CD4-positive, CD25-positive, alpha-beta regulatory T cell (primary cell): ENCODE data around the gene WNT8A. TPM values are rescaled to one million over a fixed set of nuclear protein-coding genes. Genes with fewer than 3 reads are reported as not detected.

ENCODE experiments used
- ATAC-seq, 2 donors: fragments of 150-1000 bp; cut with Tn5 transposase; one replicate each; pipeline ENCODE4 v1.10.0; 2021; ENCODE audit warnings: low read depth in 2 of 2, moderate number of reproducible peaks in 2 of 2, moderate library complexity in 1 of 2
- DNase-seq, 3 donors: peaks; one replicate each; pipeline versions ENCODE4 v3.0.0 to v3.0.0-alpha.2; 2012 to 2022; ENCODE audit warnings: mixed read lengths in 1 of 3
- H3K27ac ChIP-seq: one replicate; pipeline ENCODE4 v1.7.0; 2013; ENCODE audit warnings: mild to moderate bottlenecking, low read length; ENCODE audit not compliant: insufficient read depth, poor library complexity, severe bottlenecking
- H3K27me3 ChIP-seq: one replicate; pipeline ENCODE4 v1.7.0; 2013; ENCODE audit warnings: low read length; ENCODE audit not compliant: control insufficient read depth, insufficient read depth
- H3K36me3 ChIP-seq: one replicate; pipeline ENCODE4 v1.7.0; 2013; ENCODE audit warnings: mild to moderate bottlenecking, low read length, moderate library complexity; ENCODE audit not compliant: control insufficient read depth, insufficient read depth
- H3K4me1 ChIP-seq: 2 replicates; pipeline ENCODE4 v1.7.0; 2013; ENCODE audit warnings: mild to moderate bottlenecking, low read length; ENCODE audit not compliant: insufficient read depth, control insufficient read depth, poor library complexity, severe bottlenecking
- H3K4me3 ChIP-seq: one replicate; pipeline ENCODE4 v1.7.0; 2013; ENCODE audit warnings: low read depth, mild to moderate bottlenecking, low read length, moderate library complexity
- H3K9me3 ChIP-seq, 2 experiments: 1 replicate in 1 of 2; 2 replicates in 1 of 2; pipeline ENCODE4 v1.7.0; 2013; ENCODE audit warnings: low read length in 2 of 2, mild to moderate bottlenecking in 1 of 2, moderate library complexity in 1 of 2; ENCODE audit not compliant: control insufficient read depth in 2 of 2
- H3K27ac Mint-ChIP-seq, 3 donors: one replicate each; pipeline ENCODE4 v1.8.0; 2020 to 2022; ENCODE audit warnings: mild to moderate bottlenecking in 3 of 3, mixed read lengths in 3 of 3, moderate library complexity in 2 of 3
- H3K27me3 Mint-ChIP-seq: one replicate; pipeline ENCODE4 v1.8.0; 2022; ENCODE audit warnings: mild to moderate bottlenecking, mixed read lengths
- H3K36me3 Mint-ChIP-seq: one replicate; pipeline ENCODE4 v1.8.0; 2020; ENCODE audit warnings: mixed read lengths
- H3K4me1 Mint-ChIP-seq, 4 donors: one replicate each; pipeline ENCODE4 v1.8.0; 2020 to 2022; ENCODE audit warnings: mixed read lengths in 4 of 4, mild to moderate bottlenecking in 1 of 4
- H3K4me3 Mint-ChIP-seq, 4 donors: one replicate each; pipeline ENCODE4 v1.8.0; 2020 to 2022; ENCODE audit warnings: mild to moderate bottlenecking in 4 of 4, mixed read lengths in 4 of 4, moderate library complexity in 3 of 4
- H3K9me3 Mint-ChIP-seq, 7 donors: one replicate each; pipeline ENCODE4 v1.8.0; 2020 to 2022; ENCODE audit warnings: mixed read lengths in 7 of 7, mild to moderate bottlenecking in 3 of 7, moderate library complexity in 2 of 7
- polyA plus RNA-seq, 4 donors: library from polyadenylated mRNA; unstranded; fragments of 300-500 nt; fragmentation: Illumina TruSeq; gene quantifications; one replicate each; pipeline ENCODE4 v1.2.3, GENCODE V29; 2021
- total RNA-seq: library from RNA; stranded (reverse); gene quantifications from one replicate; pipeline ENCODE4 v1.2.3, GENCODE V29; 2022

WNT8A gene
- total and polyA plus RNA-seq, 5 donors from 2014 or later: not detected

DNA sequence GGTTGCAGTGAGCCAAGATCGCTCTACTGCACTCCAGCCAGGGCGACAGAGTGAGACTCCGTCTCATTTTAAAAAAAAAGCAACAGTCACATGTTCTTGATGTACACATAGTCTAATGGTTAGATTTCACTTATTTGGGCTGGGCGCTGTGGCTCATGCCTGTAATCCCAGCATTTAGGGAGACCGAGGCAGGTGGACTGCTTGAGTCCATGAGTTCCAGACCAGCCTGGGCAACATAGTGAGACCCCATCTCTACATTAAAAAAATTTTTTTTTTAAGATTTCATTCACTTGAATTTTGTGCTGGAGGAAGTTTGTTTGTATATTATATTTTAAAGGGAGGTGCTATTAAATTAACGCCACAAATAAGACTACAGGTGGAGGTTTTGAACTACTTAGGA is 21.9 kb downstream of the WNT8A start:
- H3K9me3 Mint-ChIP-seq: peaks cover 0 to 3% (median 0%) of the 10 kb centered on the region in 7 donors
- no peaks in the 10 kb centered on the region for H3K36me3 Mint-ChIP-seq
- DNase-seq: no peak
- no peak overlapping the region for H3K27ac Mint-ChIP-seq
- no peak overlapping the region for H3K4me3 Mint-ChIP-seq
- H3K4me1 Mint-ChIP-seq: peaks cover 0 to 3% (median 0%) of the 10 kb centered on the region in 4 donors
- no peaks in the 10 kb centered on the region for H3K9me3 ChIP-seq
- no peak overlapping the region for H3K4me3 ChIP-seq
- H3K4me1 ChIP-seq: no peaks in the 10 kb centered on the region
- H3K36me3 ChIP-seq: no peaks in the 10 kb centered on the region
- ATAC-seq: no peak
- H3K27me3 ChIP-seq: peaks cover 2% of the 10 kb centered on the region
- H3K27ac ChIP-seq: no peak overlapping the region
- peaks cover 26% of the 10 kb centered on the region for H3K27me3 Mint-ChIP-seq

DNA sequence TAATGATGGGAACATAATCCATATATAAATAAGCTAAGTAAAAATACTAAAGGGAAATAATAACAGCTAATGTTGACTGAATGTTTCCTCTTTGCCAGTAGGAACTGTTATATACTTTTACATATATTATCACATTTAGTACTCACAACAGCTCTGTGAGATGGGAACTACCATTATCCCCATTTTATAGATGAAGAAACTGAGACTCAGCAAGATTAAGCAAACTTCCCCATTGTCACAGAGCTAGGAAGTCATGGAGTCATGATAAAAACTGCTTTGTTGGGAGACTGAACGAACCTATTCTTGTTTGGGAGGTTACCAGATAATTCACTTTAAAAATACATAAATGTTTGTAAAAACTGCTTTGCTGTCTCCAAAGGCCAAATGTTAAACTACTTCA is 23.4 kb downstream of the WNT8A start:
- Histone ChIP-seq H3K27me3 (peaks cover 2% of the 10 kb centered on the region), H3K9me3 (no peaks in the 10 kb centered on the region), H3K4me3 (no peak overlapping the region), H3K27ac (no peak overlapping the region), H3K4me1 (no peaks in the 10 kb centered on the region), H3K36me3 (no peaks in the 10 kb centered on the region)
- Mint-ChIP-seq H3K4me3 (no peak overlapping the region), H3K36me3 (no peaks in the 10 kb centered on the region), H3K27me3 (peaks cover 33% of the 10 kb centered on the region), H3K4me1 (peaks cover 0 to 3% (median 0%) of the 10 kb centered on the region in 4 donors), H3K27ac (no peak overlapping the region), H3K9me3 (peaks cover 0 to 1% (median 0%) of the 10 kb centered on the region in 7 donors)
- no peak for DNase-seq
- no peak for ATAC-seq

DNA sequence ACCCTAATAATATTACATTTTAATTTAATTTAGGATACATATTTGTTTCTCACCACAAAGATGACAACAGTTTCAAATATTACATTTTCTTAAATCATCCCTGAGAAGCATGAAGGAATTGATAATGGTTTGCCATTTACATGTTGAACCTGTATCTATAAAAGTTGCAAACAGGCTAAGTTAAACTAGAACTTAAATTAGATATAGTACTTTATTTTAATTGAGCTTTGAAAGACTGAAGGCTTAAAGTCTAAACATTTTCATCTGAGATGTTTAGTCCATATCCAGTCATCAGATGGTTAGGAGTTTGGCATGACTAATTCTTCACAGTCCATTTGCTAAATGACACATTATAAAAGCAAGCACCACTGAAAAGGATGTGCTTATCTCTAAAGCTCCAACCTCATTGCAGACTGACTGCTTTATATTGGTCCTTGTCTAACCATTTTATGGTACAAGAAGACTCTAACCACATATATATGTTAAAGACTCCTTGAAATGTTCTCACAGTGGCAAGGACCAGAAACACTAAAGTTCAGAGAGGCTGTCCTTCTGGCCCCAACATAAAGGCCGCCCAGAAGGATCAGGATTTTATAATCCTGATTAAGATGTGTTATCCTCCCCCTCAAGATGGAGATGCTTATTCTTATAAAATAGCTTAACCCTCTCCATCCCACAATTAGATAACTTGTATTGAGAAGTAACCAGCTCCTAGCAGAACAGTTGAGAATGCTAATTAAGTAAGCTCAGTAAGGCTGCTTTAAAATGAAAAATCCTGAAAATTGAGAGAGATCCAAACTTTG is 25.8 kb downstream of the WNT8A start:
- Histone ChIP-seq H3K27me3 (peaks cover 2% of the 10 kb centered on the region), H3K4me1 (no peaks in the 10 kb centered on the region), H3K4me3 (no peak overlapping the region), H3K36me3 (no peaks in the 10 kb centered on the region), H3K27ac (no peak overlapping the region), H3K9me3 (no peaks in the 10 kb centered on the region)
- Mint-ChIP-seq H3K36me3 (no peaks in the 10 kb centered on the region), H3K27ac (no peak overlapping the region), H3K27me3 (peaks cover 26% of the 10 kb centered on the region), H3K4me1 (no peaks in the 10 kb centered on the region), H3K4me3 (no peak overlapping the region), H3K9me3 (peaks cover 0 to 1% (median 0%) of the 10 kb centered on the region in 7 donors)
- no peak for DNase-seq
- ATAC-seq: no peak

DNA sequence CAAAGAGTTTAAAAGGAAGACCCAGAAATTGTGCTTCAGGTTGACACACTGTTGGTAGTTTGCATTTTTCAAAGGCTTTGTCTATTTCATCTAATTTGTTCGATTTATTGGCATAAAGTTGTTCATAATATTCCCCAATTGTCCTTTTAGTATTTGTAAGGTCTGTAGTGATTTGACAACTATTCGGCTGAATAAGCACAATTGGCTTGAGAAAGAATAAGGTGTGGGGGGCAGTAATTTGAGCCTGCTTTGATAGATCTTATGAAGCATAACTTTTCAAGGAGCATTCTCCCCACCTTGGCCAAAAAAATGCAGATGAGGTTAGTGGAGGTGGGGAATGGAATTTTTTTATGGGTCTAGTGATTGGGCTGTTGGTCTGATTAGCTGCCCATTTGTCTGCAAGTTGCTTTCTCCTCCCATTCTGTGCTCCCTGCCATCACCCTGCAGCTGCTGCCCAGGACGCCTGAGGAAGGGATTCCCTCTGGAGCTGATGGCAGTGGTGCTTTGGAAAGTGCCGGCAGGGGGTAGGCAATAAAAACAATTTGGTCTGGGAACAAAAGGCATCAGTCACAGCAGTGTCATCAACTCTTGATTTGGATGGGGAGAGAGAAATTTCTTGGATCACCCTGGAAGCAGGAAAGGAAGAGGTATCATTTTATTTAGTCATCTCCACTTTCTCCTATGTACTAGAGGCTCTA is 26.6 kb downstream of the WNT8A start:
- Mint-ChIP-seq H3K36me3 (no peaks in the 10 kb centered on the region), H3K4me3 (no peak overlapping the region), H3K9me3 (peaks cover 0 to 1% (median 0%) of the 10 kb centered on the region in 7 donors), H3K27ac (no peak overlapping the region), H3K27me3 (peaks cover 26% of the 10 kb centered on the region), H3K4me1 (no peaks in the 10 kb centered on the region)
- Histone ChIP-seq H3K27ac (no peak overlapping the region), H3K36me3 (no peaks in the 10 kb centered on the region), H3K27me3 (peaks cover 2% of the 10 kb centered on the region), H3K4me3 (no peak overlapping the region), H3K9me3 (no peaks in the 10 kb centered on the region), H3K4me1 (no peaks in the 10 kb centered on the region)
- no peak for ATAC-seq
- DNase-seq: no peak

DNA sequence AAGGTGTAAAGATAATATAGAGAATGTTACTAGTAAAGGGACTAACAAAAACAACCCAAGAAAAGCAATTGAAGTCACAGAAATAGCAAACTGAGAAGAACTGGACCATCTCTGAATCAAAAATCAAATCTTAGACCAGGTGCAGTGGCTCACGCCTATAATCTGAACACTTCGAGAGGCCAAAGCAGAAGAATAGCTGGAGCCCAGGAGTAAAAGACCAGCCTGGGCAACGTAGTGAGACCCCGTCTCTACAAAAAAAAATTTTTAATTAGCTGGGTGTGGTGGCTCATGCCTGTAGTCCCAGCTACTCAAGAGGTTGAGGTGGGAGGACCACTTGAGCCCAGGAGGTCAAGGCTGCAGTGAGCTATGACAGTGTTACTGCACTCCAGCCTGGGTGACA is 27.3 kb downstream of the WNT8A start:
- no peaks in the 10 kb centered on the region for H3K9me3 ChIP-seq
- H3K4me1 ChIP-seq: no peaks in the 10 kb centered on the region
- Mint-ChIP-seq H3K9me3 (peaks cover 0 to 1% (median 0%) of the 10 kb centered on the region in 7 donors), H3K4me1 (no peaks in the 10 kb centered on the region), H3K4me3 (no peak overlapping the region), H3K36me3 (no peaks in the 10 kb centered on the region), H3K27me3 (peaks cover 26% of the 10 kb centered on the region), H3K27ac (no peak overlapping the region)
- DNase-seq (no peak), ATAC-seq (no peak)
- H3K27ac ChIP-seq: no peak overlapping the region
- no peak overlapping the region for H3K4me3 ChIP-seq
- H3K27me3 ChIP-seq: peaks cover 2% of the 10 kb centered on the region
- no peaks in the 10 kb centered on the region for H3K36me3 ChIP-seq

DNA sequence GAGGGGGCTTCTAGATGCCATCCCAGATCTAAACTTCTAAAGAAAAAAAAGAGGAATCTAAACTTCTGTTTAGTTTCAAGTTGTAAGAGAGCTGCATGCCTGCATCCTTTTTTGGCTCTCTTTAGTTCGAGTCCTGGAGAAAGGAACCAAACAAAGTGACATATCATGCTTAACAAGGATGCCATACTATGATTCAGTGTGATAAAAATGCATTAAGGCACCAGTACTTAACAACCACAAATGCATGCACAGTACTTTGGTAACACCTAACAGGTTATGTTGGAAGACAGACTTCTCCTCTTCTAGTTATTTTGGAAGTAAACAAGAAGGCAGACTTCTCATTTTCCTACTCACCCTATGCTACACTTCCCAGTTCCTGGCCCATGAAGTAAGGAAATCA is 28.1 kb downstream of the WNT8A start:
- H3K36me3 ChIP-seq: no peaks in the 10 kb centered on the region
- H3K4me3 ChIP-seq: no peak overlapping the region
- Mint-ChIP-seq H3K4me3 (no peak overlapping the region), H3K27ac (no peak overlapping the region), H3K4me1 (no peaks in the 10 kb centered on the region), H3K27me3 (peaks cover 25% of the 10 kb centered on the region), H3K9me3 (peaks cover 0 to 1% (median 0%) of the 10 kb centered on the region in 7 donors), H3K36me3 (no peaks in the 10 kb centered on the region)
- peaks cover 2% of the 10 kb centered on the region for H3K27me3 ChIP-seq
- ATAC-seq: no peak
- H3K9me3 ChIP-seq: no peaks in the 10 kb centered on the region
- no peaks in the 10 kb centered on the region for H3K4me1 ChIP-seq
- H3K27ac ChIP-seq: no peak overlapping the region
- DNase-seq: no peak

DNA sequence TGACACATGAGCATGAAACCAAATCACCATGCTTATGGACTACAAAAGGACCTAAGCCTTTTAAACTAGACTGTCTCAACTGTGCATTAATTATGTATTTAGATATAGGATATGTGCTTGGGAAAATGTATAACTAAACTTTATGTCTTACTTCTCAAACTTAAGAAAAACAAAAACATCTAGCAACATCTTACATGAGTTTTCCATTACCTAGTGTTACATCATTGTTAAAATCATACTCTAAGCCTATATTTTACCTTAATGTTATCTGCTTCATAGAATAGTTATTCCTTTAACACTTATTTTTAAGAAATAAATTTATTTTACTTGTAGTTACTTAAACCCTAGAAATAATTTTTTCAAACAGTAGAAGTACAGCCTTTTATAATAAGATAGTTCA is 31.4 kb downstream of the WNT8A start:
- Histone ChIP-seq H3K4me3 (no peak overlapping the region), H3K27ac (no peak overlapping the region), H3K9me3 (no peaks in the 10 kb centered on the region), H3K36me3 (no peaks in the 10 kb centered on the region), H3K27me3 (no peaks in the 10 kb centered on the region), H3K4me1 (no peaks in the 10 kb centered on the region)
- no peaks in the 10 kb centered on the region for H3K9me3 Mint-ChIP-seq
- no peak for ATAC-seq
- no peaks in the 10 kb centered on the region for H3K4me1 Mint-ChIP-seq
- no peak overlapping the region for H3K27ac Mint-ChIP-seq
- no peak overlapping the region for H3K4me3 Mint-ChIP-seq
- H3K36me3 Mint-ChIP-seq: no peaks in the 10 kb centered on the region
- peaks cover 20% of the 10 kb centered on the region for H3K27me3 Mint-ChIP-seq
- no peak for DNase-seq
